SK-N-MC (cell line): Measurements from ENCODE around the gene PLXNA1.

Experiments used
- EZH2 ChIP-seq: fragments of 200-600 bp; sonication (generic); IDR thresholded peaks from one replicate; pipeline ENCODE4 v1.6.1; 2017; ENCODE audit warnings: antibody characterized with exemption
- POLR2AphosphoS5 ChIP-seq: IDR thresholded peaks from 2 replicates; pipeline ENCODE4 v1.6.1; 2012; ENCODE audit warnings: mild to moderate bottlenecking, low read depth, low read length, borderline replicate concordance

DNA sequence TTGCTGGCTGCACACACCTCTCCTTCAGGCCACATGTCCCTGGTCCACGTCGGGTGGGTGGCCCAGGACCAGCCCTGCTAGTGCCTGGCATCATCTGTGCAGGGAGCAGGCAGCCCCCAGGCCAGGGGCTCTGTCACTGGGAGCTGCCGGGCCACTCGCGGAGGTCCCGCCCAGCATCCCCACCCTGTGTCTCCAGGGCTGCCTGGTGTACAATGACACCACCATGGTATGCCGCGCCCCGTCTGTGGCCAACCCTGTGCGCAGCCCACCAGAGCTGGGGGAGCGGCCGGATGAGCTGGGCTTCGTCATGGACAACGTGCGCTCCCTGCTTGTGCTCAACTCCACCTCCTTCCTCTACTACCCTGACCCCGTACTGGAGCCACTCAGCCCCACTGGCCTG, 34.3 kb downstream of the PLXNA1 start:
- TF ChIP-seq EZH2: no peak
- no peak for TF ChIP-seq POLR2AphosphoS5
